ENCODE measurements around the gene BRWD1. TPM values are rescaled to one million over a fixed set of nuclear protein-coding genes. Genes with fewer than 3 reads are reported as not detected.

Gene BRWD1
- total RNA-seq, 1 donor = 54.0 TPM

DNA sequence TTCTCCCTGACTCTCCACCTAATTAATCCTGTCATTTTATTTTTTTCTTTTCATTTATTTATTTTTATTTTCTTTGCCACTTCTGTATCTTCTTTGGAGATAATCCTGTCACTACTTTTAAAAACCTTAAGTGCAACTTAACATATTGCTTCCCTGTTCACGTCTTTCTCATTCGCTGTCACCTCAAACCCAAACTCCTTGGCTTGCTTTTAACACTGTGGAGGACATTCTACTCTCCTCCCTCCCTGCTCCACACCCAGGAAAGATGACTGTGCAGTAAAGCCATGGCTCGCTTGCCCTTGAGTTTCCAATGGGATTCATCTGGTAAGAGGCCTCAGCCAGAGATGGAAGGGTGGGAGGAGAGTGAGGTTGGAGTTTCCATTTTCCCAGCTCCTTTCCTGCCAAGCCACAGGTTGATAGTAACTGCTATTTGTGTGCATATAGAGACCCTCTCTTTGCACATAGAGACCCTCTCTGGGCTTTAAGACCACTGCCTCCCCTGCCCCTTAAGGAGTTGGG lies 6.4 kb upstream of the BRWD1 start:
- TF ChIP-seq, protein P1, sequence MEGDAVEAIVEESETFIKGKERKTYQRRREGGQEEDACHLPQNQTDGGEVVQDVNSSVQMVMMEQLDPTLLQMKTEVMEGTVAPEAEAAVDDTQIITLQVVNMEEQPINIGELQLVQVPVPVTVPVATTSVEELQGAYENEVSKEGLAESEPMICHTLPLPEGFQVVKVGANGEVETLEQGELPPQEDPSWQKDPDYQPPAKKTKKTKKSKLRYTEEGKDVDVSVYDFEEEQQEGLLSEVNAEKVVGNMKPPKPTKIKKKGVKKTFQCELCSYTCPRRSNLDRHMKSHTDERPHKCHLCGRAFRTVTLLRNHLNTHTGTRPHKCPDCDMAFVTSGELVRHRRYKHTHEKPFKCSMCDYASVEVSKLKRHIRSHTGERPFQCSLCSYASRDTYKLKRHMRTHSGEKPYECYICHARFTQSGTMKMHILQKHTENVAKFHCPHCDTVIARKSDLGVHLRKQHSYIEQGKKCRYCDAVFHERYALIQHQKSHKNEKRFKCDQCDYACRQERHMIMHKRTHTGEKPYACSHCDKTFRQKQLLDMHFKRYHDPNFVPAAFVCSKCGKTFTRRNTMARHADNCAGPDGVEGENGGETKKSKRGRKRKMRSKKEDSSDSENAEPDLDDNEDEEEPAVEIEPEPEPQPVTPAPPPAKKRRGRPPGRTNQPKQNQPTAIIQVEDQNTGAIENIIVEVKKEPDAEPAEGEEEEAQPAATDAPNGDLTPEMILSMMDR (IDR thresholded peaks at IDR 0.05; ENCODE audit: insufficient read depth, low read length) = no peak
- no peak overlapping the region for H3K4me3 ChIP-seq (ENCODE audit: low read depth, low read length)
- peak; percentile 48 for DNase-seq (ENCODE audit: low read depth)

DNA sequence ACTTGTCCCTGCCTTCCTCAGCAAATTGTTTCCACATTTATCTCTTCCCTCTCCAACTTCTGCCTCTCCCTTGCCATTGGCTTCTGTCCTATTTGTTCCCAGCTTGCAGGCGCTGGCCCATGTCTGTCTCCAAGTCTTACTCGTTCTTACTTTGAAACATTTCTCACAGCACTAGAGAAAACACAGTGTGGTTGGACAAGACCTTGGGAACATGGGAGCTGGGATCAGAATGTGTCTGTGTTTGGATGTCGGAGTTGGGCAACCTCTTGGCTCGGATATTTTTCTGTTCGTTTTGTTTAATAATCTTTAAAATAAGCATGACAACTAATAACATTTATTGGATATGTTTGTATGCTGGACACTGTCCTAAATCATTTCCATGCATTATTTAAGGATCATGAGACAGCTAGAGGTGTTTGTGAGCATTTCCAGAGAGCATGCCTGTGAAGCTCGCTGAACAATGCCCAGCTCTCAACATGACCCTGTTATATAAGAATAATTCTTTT lies 5.9 kb upstream of the BRWD1 start:
- DNase-seq (ENCODE audit: low read depth) = peak; percentile 57
- no peak overlapping the region for H3K4me3 ChIP-seq (ENCODE audit: low read depth, low read length)
- TF ChIP-seq, protein P1 (IDR thresholded peaks at IDR 0.05; ENCODE audit: insufficient read depth, low read length) = no peak

DNA sequence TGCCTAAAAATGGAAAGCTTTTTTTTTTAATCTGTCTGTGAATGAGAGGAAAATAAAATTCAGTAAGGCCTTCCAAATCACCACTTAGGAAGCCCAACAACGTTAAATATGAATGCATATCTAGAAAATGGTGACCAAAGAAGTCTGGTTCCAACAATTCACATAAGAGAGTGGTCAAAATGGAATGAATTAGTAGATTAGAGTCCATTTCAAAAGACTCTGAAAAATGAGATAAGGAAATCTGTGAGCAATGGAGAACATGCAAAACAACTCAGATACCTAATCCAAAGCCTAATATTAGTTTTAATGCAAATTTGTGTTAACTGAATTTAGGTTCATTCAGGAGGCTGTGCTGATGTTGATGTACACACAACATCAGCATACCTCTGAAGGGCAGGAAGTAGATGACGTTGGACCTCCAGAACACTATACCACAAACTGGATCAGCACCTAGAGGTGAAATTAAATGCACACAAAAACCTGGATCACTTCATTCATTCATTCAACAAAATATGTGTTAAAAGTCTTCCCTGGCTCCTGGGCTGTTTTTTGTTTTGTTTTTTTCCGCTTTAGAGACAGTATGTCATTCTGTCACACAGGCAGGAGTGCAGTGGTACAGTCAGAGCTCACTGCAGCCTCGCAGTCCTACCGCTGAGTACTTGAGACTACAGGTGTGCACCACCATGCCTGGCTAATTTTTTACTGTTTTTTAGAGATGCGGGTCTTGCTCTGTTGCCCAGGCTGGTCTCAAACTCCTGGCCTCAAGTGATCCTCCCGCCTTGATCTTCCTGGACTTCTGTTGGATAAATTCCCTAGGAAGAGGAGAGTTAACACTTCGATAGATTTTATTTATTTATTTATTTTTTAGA lies 4.9 kb upstream of the BRWD1 start:
- DNase-seq (ENCODE audit: low read depth) = peak; percentile 55
- TF ChIP-seq, protein P1 (IDR thresholded peaks at IDR 0.05; ENCODE audit: insufficient read depth, low read length) = no peak
- H3K4me3 ChIP-seq (ENCODE audit: low read depth, low read length) = no peak overlapping the region

DNA sequence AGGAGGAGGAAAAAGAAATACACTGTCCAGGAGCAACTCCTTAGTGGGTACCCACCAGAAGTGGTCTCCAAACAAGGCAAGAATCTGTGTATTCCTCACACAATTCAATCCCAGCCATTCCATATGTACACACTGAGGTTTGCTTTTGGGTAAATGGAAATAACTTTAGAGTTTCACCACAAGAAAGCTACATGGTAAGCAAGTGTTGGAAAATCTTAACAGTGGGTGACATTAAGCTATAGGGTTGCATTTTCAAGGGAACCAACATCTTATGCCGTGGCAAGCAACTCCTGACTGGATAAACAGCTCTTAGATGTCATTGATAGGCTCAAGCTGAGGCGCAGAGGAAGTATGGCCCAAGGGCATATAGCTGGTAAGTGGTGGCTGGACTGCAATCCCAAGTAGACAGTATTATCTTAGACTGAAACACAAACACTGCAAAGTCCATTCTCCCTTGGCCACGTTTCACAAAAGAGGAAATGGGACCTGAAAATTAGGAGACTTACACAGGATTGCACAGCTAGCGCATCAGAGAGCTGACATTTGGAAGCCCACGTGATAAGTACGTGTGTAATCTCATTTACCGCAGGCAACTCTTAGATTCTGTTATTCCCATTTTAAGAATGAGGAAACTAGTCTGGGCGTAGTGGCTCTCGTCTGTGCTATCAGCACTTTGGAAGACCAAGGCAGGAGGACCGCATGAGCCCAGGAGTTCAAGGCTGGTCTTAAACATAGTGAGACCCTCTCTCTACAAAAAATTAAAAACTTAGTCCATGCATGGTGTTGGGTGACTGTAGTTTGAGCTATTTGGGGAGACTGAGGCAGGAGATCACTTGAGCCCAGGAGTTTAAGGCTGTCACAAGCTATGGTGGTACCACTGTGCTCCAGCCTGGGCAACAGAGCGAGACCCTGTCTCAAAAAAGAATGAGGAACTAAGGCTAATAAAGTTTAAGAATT lies 4.0 kb upstream of the BRWD1 start:
- TF ChIP-seq, protein P1 (IDR thresholded peaks at IDR 0.05; ENCODE audit: insufficient read depth, low read length) = no peak
- DNase-seq (ENCODE audit: low read depth) = no peak
- H3K4me3 ChIP-seq (ENCODE audit: low read depth, low read length) = no peak overlapping the region

DNA sequence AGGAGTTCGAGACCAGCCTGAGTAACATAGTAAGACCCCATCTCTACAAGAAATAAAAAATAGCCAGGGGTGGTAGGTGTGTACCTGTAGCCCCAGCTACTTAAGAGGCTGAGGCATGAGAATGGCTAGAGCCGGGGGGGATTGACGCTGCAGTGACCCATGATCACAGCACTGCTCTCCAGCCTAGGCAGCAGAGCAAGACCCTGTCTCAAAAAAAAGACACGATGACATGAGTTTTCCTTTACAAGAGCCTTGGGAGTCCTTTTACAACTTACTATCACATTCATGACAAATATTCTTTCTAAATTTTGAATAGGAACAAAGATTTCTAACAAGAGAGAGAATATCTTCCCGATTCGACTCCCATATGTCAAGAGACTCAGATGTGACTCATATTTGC lies 3.3 kb upstream of the BRWD1 start:
- DNase-seq (ENCODE audit: low read depth) = no peak
- H3K4me3 ChIP-seq (ENCODE audit: low read depth, low read length) = no peak overlapping the region
- TF ChIP-seq, protein P1 (IDR thresholded peaks at IDR 0.05; ENCODE audit: insufficient read depth, low read length) = no peak

DNA sequence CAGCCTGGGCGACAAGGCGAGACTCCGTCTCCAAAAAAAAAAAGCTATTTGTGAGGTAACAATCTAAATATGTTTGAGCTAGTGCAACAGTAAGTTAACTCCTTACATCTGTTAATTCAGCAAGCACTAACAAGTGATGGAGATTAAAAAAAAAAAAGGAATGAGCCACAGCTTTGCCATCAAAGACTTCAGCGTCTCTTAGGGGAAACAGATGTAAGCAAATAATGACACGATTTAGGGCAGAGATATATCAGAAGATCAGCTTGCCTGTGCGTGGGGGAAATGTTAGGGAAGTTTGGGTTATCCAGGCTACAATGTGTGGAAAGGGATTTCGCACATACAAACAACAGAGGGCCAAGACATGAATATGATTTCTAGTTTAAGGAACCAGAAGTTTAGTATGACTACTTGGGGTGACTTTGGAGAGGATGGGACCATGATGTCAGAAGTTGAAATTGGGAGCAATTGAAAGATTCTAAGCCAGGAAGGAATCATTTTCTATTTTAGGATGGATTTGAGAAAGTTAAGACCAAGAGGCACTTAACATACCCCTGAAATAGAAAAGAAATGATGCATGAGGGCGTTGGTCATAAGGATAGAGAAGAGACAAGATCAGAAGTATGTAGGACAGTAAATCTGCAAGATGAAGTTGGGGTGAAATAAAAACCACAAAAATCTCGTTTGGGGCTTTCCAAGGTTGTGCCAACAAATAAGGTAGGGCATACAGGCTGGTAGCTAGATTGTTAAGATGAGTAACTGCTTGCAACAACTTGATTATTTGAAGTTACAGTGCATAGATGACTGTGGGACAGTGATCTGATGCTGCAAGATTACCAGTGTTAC lies 2.4 kb upstream of the BRWD1 start:
- no peak for DNase-seq (ENCODE audit: low read depth)
- H3K4me3 ChIP-seq (ENCODE audit: low read depth, low read length) = no peak overlapping the region
- TF ChIP-seq, protein P1 (IDR thresholded peaks at IDR 0.05; ENCODE audit: insufficient read depth, low read length) = no peak

Measured in fibroblast of the aortic adventitia (primary cell).